NCI-H146 treated with DMSO at 0.1 percent for 48 hours (cell line): ENCODE measurements around the gene CAMK2D.

ENCODE experiments used
- DNase-seq: peaks from one replicate; lab custom pipeline; 2025; ENCODE audit not compliant: unreplicated experiment; lab: John Stamatoyannopoulos, UW

The CAMK2D gene

DNA sequence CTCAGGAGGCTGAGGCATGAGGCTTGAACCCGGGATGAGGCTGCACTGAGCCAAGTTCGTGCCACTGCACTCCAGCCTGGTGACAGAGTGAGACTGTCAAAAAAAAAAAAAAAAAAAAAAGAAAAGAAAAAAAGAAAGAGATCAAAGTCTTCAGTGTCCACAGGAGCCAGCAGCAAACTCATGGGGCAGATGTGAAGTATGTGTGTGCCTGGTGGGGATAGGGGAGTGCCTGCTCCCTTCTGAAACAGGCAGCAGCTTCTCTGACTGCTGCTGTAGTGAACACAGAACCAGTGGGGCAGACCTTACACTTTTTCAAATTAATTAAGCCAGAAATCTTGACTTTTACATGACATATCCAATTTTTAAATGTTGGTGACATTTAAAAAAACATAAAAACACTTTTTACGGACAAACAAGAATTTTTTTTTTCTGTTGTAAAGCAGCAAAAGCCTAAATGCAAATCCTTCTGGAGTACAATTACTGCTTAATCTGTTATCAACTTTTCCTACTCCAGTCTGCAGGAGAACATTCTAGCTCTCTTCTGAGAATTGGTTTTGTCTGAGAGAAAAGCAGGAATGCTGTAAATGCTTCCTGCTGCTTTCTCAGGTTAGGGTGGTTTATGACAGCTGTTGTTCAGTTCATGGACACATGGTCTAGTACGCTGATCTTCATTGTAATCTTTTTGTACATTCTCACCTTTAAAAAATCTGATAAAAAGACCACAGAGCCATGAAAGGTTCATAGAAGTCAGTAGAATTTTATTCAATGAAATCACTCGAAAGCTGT is 311.1 kb downstream of the CAMK2D start:
- no peak for DNase-seq

DNA sequence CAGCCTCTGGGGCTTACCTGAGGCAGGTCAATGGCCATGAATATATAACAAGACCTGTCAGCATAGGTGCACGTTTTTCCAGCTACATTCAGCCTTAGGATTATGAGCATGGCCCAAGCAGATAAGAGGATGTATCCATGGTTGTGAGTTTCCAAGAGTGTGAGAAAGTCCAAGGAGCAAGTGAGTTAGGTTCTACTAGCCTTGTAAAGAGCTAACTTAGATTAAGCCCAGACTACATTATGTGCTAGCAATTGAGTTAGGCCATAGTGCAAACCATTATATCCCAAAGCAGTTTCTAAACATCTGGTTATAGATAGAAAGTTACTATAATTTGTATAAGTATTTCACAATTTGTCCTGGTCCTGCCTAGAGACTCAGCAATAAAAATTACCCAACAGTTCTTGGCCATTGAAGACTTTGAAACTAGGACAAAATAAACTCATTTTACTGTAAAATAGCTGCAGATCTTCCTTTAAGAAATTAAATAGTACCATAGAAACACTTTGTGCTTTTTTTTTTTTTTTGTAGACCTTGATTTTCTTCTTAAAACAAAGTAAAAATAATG is 312.0 kb downstream of the CAMK2D start:
- DNase-seq: no peak

DNA sequence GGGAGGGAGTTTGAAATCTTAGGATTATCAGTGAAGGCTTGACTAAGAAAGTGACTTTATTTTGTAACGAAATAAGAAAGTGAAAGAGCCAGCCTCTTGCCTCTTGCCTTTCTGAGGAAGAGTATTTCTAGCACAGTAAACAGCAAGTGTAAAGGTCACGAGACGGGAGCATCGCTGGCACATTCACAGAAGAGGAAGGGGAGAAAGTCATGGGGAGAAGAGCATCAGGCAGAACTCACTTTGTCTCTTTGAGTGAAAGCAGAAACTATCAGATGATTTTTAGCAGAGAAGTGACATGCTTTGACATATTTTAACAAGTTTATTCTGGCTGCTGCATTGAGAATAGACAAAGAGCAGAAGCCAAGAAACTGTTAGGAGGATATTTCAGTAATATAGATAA is 313.8 kb downstream of the CAMK2D start:
- no peak for DNase-seq

DNA sequence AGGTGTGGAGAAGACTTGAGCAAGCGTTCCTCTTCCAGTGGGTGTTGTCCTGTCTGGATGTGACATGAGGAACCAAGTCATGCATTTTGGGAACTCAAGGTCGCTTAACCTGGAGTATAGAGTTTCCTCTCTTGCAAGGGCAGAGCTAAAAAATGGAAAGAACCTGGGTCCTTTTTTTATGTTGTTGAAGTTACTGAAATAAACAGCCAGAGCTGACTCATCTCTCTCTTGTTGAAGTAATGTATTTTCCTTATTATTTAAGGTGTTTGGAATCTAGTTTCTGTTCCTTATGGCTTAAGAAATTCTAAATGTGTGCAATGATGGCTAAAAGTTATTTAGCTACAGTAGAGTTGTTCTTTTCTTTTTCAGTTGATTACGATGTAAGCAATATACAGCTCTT is 314.5 kb downstream of the CAMK2D start:
- no peak for DNase-seq

DNA sequence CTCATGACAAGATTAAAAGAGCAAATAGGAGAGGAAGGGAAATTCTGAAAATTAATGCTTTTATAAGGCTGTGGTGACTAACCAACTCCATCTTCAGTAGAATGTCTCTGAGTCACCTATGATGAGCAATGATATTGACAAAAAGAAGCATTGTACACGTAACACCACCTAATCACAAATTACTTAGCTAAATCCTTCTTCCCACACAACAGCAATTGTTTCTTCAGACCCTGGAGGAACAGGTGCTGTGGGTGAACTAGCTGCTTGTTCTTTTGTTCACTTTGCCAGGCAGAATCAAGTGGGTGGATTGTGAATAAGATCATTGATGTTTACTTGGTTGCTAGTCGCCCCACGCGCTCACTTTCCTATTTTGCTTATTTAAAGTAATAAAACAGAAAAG is 315.5 kb downstream of the CAMK2D start:
- DNase-seq: peak; percentile 2

DNA sequence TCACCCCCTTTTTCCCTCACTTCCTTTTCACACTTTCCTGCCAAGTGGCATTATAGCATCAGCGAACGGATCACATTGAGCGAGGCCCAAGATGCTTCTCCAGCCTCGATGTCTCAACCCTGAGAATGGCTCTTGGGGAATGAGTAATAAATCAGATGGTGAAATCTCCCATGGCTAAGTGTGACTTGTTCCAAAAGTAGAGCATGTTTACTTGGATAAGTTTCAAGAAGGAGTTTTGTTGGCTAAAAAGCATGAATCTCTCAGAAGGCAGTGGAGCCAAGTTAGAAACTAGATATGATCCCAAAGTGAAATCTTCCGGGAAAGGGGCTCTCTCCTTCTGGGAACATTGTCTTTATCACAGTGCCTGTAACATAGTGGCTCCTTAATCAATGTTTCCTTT is 316.3 kb downstream of the CAMK2D start:
- DNase-seq: no peak

DNA sequence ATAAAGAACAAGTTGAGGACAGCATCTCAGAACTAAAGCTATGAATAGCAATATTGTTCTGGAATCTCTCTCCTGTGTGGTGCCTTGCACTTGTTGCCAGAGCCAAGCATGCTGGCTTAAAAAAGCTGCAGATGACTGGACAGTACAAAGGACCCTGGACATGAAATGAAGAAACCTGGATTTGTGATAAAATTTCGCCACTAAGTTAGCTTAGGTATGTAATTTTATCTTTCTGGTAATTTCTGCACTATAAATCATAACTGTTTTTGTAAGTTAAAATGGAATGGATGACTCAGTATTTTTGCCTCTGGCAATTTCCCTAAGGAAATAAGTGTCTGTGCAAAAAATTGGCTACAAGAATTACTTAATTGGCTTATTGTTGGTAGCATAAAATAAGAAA is 317.2 kb downstream of the CAMK2D start:
- DNase-seq: no peak

DNA sequence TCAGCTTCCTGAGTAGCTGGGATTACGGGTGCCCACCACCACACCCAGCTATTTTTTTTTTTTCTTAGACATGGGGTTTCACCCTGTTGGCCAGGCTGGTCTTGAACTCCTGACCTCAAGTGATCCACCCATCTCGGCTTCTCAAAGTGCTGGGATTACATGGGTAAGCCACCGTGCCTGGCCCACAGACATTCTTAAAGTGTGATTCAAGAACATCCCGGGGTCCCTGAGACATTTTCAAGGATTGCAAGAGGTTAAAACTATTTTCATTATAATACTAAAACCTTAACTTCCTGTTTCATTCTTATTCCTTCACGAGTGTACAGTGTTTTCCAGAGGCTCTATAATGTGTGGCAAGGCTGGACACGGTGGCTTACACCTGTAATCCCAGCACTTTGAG is 318.7 kb downstream of the CAMK2D start:
- DNase-seq: no peak

DNA sequence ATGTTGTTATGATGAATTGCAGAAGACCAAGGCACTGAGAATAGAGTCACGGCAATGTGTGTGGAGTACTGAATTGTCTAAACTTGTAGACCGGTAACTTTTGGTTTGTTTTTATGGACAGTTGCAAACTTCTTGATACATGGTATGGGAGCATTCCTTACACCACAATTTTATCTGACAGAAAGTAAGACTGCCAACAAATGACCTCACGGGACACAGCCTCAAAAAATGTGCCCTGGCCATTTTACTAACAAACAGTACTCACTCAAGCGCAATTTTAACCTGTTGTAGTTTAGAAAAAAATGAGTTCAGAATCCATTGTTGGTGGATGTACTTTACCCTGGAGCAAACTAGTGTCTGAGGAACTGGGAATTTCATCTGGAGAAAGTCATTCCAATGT is 321.2 kb downstream of the CAMK2D start:
- no peak for DNase-seq

DNA sequence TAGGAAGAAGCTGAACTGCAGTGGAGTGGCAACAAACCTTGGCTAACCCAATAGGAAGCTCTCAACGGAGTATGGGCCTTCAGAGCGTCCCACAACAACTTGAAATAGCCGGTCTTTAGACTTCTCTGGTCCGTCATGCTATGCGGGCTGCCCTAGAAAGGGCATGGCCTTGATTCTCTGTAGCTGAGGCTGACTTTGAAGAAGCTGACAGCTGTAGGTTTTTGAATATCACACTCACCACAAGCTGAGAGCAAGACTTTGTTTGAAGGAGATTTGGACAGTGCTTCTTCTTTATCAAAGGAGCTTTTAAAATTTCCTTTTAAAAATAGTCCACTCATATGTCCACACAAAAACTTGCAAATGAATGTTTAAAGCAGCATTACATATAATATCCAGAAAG is 322.9 kb downstream of the CAMK2D start:
- DNase-seq: no peak

DNA sequence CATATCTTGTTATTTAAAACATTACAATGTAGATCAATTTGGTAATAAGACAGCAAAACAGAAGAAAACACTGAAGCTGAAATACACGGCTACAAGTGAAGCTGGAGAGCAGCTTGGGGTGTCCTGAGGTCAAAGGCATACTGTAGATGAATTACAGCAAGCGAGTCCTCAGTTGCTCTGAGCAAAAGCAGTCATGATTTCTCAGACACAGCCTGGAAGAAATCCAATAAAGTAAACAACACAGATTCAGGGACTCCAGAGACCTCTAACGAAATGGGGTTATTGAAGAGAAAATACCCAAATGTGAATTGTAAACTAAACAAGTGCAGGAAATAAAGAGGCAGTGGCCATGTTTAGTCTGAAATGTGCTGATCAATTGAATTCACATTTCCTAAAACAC is 324.4 kb downstream of the CAMK2D start:
- no peak for DNase-seq

DNA sequence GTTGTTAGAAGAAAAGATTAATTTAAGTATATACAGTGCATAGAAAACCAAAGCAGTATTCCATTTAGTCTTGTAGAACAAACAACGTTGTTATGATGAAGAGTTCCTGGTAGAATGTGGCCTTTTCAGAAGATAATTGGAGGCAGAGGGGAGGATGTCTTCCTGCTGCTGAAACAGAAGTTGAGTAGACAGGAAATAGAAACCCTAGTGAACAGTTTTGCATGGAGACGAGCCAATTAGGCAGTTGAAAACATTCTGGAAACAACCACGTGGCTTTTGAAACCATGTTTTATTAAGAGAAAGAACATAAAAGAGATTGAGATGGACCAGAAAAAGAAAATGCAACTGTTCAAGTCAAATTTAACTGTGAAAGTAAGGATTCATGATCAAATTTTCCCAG is 325.2 kb downstream of the CAMK2D start:
- DNase-seq: no peak

DNA sequence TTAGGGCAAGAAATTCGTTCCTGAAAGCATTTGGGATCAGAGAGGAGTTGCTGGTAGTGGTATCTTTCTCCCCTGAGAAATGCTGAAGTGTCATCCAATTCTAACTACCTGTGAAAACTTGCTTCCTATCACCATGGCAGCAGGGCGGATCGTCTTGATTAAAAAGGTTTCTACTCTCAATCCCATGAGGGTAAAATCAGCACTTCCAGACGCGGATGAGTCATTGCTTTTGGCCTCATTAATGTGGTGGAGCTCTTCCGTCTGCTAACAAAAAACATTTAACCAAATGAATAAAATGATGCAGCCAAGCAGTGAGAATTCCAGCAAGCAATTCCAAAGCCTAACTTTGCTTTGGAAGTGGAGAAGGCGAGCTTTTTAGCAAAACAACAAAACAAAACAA is 325.6 kb downstream of the CAMK2D start:
- no peak for DNase-seq

DNA sequence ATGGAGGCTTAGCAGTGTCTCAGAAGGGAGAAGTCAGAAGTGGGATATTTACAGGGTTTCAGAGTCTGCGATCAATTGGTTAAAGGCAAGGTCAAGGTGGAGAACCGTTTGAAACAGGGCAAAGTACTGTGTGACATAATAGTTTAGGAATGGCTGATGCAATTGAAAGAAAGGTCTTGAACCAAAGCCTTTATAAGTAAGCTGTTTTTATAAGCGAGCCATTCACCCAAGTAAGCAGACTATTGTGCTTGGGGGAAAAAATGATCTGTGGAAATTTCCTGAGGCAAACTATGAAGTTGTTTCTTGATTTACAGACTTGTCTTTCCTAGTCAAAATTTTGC is 327.3 kb downstream of the CAMK2D start:
- DNase-seq: no peak

DNA sequence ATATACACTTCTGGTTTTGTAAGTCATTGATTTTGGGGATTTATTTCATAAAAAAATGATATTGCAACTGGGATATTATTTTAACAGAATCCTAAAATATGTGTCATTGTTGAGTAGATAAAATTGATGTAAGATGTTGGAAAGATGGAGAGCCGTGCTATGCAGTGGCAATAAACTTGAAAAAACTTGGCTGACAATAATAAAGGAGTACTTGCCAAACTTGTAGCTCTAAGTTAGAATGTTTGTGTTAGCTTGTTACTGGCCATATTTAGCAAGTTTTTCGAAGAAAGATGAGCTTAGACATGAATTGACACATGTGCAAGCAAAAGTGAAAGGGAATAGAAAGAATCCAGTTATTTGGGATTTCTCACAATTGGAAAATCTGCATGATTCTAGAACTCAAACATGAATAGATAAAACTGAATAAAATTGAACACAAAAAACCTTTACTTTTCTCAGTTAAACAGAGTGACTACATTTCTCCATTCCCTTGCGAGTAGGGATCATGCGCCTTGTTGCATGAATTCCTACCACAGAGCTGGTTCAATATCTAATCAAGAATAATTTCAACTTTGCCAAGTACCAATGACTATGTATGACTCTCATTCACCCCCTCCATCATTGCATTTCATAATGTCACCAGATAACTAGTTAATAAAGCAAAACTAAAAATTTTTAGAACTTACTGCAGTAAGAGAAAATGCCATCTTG is 327.8 kb downstream of the CAMK2D start:
- DNase-seq: no peak

DNA sequence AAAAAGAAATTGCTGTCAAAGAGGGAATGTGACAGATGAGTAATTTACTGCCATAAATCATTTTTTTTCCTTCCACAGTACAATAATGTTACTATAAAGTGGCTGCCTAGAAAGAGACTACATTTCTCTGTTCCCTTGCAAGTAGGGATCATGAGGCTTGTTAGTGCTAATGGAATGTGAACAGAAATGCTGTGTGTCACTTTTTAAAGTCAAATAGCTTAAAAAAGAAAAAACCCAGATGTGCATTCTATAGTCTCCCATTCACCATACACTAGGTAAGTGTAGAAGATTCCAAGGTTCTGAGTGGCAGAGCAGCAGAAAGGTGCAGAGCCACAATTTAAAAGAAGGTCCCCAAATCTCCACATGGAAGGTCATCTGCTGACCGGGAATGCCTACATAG is 328.4 kb downstream of the CAMK2D start:
- DNase-seq: no peak

DNA sequence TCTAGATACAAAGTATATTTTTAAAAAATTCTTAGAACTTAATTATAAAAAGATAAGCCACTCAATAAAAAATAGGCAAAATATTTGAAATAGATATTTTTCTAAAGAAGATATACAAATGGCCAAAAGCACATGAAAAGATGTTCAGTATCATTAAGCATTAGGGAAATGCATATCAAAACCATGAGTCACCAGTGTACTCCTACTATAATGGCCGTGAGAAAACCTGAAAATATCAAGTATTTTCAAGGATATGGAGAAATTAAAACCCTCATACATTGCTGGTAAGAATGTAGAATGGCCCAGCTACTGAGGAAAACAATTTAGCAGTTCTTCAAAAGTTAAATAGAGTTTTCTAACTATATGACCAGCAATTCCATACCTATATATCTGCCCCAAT is 337.9 kb downstream of the CAMK2D start:
- no peak for DNase-seq

DNA sequence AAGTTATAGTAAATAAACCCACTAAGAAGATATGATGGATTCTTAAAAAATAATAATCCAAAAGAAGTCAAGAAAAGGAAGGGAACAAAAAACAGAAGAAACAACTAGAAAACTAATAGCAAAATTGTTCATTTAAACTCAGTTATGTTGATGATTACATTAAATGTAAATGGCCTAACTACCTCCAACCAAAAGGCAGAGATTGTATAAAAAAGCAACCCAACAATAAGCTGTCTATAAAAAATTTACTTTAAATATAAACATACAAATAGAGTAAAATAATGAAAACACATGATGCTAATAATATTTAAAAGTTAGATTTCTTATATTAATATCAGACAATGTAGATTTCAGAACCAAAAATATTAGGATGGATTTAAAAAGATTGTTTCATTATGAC is 340.6 kb downstream of the CAMK2D start:
- DNase-seq: no peak

DNA sequence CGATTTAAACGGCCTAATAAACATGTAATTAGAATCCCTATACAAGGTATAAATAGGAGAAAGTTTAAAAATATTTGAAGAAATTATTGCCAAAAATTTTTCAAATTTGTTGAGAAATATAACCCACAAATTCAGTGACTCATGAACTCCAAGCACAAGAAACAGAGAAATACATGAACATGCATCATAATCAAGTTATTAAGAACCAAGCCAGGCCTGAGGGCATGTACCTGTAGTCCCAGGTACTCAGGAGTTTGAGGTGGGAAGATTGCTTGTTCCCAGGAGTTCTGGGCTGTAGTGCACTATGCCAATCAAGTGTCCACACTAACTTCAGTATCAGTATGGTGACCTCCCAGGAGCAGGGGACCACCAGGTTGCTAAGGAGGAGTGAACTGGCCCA is 341.9 kb downstream of the CAMK2D start:
- DNase-seq: no peak

DNA sequence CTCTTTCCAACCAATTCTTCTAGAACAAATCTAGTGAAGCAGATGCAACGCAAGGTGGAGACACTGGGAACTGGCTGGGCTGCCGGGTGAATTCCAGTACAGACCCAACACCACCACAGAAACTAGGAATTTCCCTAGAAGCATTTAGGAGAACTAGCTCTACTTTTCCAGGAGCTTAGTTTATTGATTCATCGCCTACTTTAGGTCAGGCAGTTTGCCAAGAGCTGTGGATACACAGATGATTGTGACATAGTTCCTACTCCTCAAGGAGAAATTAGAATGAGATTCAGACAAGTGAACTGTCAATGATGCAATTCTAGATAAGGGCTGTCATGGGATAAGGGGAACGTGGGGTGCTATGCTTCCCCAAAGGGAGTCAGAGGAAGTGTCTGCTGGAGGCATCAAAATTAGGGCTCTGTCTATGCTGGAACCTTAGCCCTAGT is 350.0 kb downstream of the CAMK2D start:
- no peak for DNase-seq

DNA sequence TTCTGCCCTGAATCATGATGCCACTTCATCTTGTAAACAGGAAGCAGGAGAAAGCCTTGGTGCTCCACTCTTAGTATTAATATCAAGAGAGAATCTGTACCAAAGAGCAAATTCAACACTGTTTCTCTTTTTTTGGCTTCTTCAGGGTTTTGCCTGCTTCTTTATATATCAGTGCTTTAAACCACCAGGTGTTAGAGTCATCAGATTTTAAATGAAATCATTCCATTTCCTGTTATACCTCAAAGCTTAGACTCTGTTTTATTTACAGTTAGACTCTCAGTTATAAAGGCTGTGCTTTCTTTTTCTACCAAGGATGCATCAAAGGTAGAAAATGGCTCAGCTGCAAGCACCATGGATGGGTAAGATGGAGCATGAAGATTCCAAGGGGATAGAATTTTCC is 350.9 kb downstream of the CAMK2D start:
- DNase-seq: no peak

DNA sequence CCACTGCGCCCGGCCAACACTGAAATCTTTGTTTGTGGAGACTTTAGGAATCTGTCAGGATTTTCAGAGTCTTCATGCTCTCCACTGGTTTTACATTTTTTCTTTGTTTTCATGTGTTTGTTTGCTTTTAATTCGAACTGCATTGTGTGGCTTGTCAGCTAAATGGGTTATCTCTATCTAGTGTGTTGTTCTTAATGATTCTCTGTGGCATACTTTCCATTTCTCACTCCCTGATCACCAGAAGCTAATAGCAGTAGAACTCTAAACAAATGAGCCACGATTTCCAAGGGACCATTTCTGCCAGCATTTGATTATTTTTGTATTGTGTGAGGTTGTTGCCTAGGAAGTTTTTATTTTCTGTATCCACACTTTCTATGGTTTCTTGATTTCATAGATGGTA is 352.4 kb downstream of the CAMK2D start:
- no peak for DNase-seq

DNA sequence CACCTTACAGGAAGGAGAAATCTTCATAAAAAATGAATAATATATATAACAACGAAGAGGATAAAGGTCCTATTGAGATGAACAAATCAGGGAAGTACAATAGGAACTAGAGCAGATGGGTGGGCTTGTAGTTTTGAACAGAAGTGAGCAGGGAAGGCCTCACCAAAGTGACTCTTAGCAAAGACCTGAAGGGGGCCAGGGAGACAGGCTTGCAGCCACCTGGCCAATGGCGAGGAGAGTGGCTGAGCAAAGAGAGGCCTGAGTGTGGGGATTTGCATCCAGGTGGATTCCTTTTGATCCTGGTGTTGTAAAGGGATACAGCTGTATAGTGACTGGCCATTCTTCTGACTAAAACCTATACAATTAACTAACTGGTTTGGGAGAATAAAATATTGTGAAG is 354.1 kb downstream of the CAMK2D start:
- peak; percentile 40 for DNase-seq
